Stimulated activated CD4-positive, alpha-beta T cell treated with anti-CD3 and anti-CD28 coated beads, TNF-alpha, amount 100 ng/mL, for 1 hour (primary cell): Measurements from ENCODE around the gene TMEM168.
"Not testable (repeated sequence)": the region's sequence is repeated elsewhere in the genome, so short reads cannot be mapped to it uniquely, and the experiment has no call there.

Source experiments
- DNase-seq, 3 donors: peaks; one replicate each; pipeline ENCODE4 v3.0.0-alpha.2; 2020; ENCODE audit warnings: low read depth in 3 of 3, low spot score in 1 of 3

The TMEM168 gene, protein sequence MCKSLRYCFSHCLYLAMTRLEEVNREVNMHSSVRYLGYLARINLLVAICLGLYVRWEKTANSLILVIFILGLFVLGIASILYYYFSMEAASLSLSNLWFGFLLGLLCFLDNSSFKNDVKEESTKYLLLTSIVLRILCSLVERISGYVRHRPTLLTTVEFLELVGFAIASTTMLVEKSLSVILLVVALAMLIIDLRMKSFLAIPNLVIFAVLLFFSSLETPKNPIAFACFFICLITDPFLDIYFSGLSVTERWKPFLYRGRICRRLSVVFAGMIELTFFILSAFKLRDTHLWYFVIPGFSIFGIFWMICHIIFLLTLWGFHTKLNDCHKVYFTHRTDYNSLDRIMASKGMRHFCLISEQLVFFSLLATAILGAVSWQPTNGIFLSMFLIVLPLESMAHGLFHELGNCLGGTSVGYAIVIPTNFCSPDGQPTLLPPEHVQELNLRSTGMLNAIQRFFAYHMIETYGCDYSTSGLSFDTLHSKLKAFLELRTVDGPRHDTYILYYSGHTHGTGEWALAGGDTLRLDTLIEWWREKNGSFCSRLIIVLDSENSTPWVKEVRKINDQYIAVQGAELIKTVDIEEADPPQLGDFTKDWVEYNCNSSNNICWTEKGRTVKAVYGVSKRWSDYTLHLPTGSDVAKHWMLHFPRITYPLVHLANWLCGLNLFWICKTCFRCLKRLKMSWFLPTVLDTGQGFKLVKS

DNA sequence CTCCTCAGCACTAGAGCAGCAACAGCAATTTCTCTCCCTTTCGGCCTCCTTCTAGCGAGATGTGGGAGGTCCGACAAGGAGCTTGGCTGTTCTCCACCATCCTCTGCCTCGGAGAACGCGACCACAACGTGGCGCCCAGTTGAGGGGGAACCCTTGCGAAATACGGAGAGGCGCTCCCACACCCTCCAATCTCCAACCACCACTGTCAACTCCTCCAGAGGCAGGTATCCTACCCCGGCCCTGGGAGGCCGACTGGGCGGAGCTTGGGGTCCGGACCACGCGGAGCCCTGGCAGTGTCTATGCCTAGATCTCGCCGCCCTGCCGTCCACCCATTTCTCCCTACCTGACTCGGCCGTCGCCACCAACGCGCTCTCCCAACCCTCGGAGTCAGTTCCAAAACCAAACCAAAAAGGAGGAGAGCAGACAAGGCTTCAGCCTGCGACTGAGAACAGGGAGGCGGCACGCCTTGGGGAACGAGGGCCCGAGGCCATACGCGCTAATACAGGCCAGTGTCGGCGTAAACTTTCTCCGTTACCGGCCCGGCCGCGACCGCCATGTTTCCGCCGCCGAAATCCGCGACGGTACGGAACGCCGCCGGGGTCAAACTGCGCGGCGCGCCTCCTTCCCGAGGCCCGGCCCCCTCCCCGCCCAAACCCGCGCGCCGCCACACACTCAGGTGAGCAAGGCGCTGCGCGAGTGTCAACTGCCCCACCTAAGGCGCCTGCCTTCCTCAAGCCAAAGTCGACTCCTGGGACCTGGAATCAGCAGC is at the start of gene TMEM168:
TSS of gene TMEM168 (minus strand) at position 577 of the 769 bp plus-strand sequence. CDS start 5,568 bp downstream, outside the sequence.
- DNase-seq: peak; percentile 54 to 84 (median 68)

DNA sequence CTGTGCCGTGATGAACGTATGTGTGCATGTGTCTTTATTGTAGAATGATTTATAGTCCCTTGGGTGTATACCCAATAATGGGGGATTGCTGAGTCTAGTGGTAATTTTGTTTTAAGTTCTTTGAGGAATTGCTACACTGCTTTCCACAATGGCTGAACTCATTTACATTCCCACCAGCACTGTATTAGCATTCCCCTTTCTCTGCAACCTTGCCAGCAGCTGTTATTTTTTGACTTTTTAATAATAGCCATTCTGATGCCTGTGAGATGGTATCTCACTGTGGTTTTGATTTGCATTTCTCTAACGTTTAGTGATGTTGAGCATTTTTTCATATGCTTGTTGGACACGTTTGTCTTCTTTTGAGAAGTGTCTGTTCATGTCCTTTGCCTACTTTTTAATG is 45.7 kb upstream of the TMEM168 start:
- not testable (repeated sequence) for DNase-seq

DNA sequence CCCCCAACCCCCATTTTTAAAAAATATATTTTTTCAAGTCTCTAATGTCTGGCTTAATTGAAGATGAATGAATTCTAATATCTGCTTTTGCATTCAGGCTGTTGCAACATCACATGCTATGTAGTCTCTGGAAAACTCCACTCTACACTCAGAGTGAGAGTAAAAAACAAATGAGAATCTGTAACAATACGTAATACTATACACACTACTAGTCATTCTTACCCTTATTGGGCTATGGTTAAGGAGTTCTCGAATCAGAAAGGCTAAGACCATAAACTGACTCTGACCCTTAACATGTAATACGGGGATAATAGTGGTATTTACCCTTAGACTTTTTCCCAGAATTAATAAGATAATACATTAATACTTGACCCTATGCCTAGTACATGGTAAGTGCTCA is 42.9 kb upstream of the TMEM168 start:
- no peak for DNase-seq

DNA sequence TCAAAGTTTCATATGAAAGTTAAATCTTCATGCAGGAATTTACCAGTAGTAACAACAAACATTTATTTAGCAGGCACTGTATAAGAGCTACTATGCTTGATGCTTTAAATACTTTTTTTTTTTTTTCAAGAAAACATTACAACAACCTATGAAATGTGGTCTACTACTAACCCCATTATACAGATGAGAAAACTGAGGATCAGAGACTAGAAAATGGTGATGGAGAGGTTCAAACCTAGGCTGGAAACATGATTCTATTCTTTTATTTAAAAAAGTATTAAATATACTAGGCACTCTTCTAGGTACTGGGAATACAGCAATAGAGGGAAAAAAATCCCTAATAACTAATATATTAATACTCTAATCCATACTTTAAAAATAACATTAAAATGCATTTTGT is 40.6 kb upstream of the TMEM168 start:
- no peak for DNase-seq

GRCh38 chr7:112828696-112829095 is 38.5 kb upstream of the TMEM168 start:
- DNase-seq: no peak

GRCh38 chr7:112821345-112821744 is 31.2 kb upstream of the TMEM168 start:
- no peak for DNase-seq

DNA sequence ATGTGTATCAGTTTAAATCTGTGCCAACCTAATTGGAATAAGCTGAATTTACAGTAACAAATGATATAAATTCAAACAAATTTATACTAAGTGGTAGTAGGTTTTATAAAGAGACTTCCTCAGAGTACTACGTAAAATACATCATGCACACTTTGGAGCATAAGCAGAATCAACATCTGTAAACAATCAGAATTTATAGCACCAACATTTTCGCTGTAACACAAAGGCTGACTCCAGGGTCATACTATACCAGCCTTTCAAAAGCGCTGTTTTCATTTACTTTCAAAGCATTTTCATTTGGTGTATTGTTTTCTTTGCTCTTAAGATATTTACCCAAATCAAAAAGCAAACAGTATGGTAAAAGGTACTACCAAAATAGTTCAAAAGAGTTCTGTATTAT is 29.3 kb upstream of the TMEM168 start:
- DNase-seq: no peak

DNA sequence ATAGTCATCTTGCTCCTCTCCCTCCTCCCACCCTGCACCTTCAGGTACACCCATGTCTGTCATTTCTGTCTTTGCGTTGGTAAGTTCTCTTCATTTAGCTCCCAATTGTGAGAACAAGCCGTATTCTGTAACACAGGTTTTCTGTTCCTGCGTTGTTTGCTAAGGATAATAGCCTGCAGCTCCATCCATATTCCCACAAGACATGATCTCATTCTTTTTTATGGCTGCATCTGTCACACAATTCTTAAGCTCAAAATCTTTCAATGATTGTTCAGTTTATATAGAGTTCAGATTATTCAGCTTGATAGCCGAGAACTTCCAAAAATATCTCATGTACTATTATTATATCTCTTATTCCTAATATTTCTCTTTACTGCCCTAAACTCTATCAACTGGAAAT is 16.0 kb upstream of the TMEM168 start:
- no peak for DNase-seq

- no peak for DNase-seq
Measured at GRCh38 chr7:112802406-112802805, 12.2 kb upstream of the TMEM168 start.

DNA sequence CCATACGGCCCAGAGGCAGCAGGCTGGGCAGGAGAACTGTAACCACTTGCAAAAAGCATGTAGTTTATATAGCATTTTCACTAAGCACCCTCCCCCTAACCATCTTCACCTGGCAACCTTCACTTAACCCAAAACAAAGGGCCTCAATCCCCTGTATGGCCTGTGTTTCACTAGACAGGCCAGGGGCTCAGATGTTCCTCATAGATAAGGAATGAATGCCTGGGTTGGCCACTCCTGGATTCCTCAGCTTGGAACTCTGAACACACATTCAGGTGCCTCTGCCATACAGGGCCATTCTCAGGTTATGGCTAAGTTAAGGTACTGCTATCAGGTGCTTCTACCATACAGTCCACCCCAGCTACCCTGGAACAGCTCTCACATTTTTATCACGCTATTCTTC is 10.3 kb upstream of the TMEM168 start:
- DNase-seq: no peak

DNA sequence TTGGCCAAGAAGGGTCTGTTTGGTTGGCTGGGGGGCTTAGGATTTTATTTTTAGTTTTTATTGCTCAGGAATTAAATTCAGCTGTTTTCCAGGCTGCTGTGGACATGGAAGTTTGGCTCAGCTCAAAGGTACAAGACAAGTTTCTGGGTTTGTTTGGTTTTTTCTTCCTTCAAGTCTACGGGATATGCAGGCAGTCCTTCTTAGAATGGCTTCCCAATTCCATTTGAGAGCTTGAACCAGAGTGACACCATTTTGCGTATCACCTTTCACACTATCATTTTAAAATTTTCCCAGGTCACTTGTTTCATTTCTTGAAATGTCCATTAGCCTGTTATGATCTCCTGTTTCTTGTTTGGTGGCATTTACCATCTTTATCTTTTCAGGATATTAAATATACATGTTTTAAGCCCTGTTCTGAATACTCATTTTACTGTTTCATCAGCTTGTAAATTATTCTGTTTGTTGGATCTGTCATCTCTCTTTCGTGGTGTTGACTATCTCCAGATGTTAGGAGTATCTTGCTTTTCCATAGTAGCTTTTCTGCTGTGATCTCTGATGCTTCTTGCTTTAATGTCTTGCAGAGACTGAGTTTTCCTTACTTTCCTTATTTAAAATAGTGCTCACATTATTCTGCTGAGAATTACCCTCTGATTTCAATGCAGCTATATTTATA is 9.4 kb upstream of the TMEM168 start:
- DNase-seq: no peak

DNA sequence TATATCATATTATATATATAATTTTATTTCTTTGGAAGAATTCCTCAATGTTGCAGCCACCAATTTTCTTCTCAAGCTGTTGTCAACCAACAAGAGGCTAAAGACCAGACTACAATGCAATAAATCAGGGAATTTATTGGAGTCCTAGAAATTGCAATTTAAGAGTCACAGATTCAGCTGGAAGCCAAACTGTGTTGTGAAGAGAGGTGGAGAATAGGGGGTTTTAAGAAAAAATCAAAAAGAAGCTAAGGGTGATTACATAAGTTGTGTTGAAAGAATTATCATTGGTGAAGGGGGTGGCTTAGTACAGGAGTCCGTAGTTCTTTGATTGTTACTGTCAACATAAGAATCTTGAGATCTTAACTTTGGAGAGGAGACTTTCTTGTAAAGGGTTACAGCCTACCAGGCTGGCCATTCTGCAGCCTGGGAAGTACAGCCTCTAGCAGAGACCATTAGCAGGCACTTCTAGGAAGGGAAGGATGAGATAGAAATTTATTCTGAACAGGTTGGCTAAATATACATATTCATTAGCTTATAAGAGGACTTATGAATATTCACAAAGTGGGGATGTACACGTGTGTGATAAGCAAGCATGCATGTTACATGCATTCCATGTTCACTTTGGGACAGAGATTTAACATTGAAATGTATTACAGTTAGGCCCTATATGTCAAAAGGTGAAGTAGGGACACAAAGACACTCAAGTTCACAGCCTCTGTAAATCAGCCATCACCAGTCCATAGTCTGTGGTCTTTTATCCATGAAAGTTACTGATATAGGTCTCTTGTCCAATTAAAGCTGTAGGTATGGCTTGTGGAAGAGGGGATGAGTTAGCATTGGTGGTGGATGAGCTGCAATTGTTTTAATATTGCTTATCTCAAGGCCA is 8.3 kb upstream of the TMEM168 start:
- no peak for DNase-seq

GRCh38 chr7:112796552-112796951 is 6.4 kb upstream of the TMEM168 start:
- DNase-seq: not testable (repeated sequence)

- no peak for DNase-seq
Measured at GRCh38 chr7:112792441-112792840, 2.2 kb upstream of the TMEM168 start.

GRCh38 chr7:112791465-112792168 is 1.4 kb upstream of the TMEM168 start:
- DNase-seq: no peak

DNA sequence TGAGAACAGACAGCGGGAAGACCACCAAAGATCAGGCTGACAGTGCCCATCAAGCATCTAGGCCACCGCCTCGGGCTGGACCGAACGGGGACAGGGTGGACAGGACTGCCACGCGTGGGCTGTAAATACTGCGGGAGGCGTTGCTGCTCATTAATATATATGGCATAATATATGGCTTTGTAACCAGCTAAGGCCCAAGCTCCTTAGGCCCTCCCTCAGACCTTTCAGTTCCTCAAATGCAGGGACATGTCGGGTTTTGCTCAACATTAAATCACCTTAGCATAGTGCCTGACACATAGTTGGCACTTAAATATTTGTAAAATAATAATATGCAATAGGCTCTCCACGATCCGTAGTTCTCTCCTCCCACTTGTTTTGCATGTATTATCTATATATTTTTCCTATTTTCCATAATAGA is 402 bp upstream of the TMEM168 start:
- DNase-seq: no peak

GRCh38 chr7:112789453-112789816 is 758 bp downstream of the TMEM168 start:
- DNase-seq: no peak

- no peak for DNase-seq
Measured at GRCh38 chr7:112788778-112789343, 1.3 kb downstream of the TMEM168 start.

DNA sequence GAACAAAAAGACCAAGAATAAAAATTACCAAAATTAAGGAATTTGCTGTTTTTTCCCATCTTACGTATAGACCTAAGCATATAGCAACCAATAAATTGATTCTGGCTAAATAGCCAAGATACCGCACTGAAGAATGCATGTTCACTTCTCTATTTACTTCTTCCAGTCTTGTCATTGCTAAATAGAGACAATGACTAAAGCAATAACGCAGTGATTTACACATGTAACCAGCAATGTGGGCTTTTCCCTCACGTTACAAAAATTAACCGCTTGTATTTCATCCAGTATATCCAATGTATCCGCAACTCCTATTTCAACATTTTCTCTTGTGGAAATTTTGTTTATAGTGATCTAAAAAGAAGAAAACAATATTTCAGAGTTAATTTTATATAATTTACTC is 5.6 kb downstream of the TMEM168 start:
- DNase-seq: no peak
